ENCODE data around the gene SLC35E1. TPM values are rescaled to one million over a fixed set of nuclear protein-coding genes. Genes with fewer than 3 reads are reported as not detected.
A peak's percentile ranks its signal among the peaks of the same experiment; 100 is the strongest.

The SLC35E1 gene
- total and polyA plus RNA-seq, 9 donors, result 17.6 to 39.7 (median 30.2) TPM

DNA sequence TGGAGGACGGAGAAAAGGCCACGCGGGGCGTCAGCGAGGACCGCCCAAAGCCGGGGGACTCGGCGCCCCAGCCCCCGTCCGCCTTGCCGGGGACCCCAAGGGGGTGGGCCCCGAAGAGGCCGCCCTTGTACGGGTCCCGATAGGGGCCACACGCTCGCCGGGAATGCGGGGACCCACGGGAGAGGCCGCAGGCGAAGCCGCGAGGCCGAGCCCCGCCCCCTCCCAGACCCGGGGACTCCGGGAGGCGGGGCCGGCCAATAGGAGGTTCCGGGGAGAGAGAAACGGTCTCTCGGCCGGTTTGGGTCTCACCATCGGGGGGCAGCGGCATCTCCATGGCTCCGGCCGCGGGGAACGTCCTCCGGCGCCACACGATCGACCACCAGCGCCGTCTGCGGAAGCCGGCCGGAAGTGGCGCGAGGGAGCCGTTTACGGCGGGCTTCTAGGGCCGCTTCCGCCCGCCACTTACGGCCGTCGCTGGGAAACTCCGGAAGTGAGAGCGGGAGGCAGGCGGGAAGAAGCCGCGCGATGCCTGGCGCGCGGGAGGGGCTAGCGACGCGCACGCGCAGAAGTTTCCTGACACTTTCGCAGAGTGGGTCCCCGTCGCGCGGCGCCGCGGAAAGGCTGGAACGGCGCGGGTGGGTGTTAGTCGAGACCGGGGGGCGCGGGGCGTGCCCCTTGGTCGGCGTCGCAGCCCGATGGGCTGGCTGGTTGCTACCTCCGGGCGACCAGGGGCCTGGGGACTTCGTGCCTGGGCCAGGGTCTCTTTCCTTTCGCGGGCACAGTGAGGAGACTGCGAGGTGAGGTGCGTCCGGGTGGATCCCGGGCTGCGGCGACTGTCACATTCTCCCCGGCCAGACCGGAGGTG lies 29.9 kb downstream of the SLC35E1 start, which contains the start of gene CHERP:
Gene CHERP (minus strand): TSS at position 393 of the 865 bp plus-strand sequence. CDS start 59 bp downstream, at position 334.
- H3K9me3 ChIP-seq, result no peaks in the 10 kb centered on the region
- DNase-seq, result peak; percentile 92 to 96 (median 94)
- H3K27me3 ChIP-seq, result no peaks in the 10 kb centered on the region
- 0% methylated on average over 71 to 108 of the region's 108 CpGs for WGBS, 3 donors
- no peaks in the 10 kb centered on the region for H3K36me3 ChIP-seq
- H3K4me1 ChIP-seq (ENCODE audit: insufficient read depth), result peaks cover 10% of the 10 kb centered on the region
- H3K4me3 ChIP-seq, result peak within 1 kb of the TSS; percentile 84
- peak within 1 kb of the TSS; percentile 76 to 78 for H3K27ac ChIP-seq
- TF ChIP-seq, protein P1, sequence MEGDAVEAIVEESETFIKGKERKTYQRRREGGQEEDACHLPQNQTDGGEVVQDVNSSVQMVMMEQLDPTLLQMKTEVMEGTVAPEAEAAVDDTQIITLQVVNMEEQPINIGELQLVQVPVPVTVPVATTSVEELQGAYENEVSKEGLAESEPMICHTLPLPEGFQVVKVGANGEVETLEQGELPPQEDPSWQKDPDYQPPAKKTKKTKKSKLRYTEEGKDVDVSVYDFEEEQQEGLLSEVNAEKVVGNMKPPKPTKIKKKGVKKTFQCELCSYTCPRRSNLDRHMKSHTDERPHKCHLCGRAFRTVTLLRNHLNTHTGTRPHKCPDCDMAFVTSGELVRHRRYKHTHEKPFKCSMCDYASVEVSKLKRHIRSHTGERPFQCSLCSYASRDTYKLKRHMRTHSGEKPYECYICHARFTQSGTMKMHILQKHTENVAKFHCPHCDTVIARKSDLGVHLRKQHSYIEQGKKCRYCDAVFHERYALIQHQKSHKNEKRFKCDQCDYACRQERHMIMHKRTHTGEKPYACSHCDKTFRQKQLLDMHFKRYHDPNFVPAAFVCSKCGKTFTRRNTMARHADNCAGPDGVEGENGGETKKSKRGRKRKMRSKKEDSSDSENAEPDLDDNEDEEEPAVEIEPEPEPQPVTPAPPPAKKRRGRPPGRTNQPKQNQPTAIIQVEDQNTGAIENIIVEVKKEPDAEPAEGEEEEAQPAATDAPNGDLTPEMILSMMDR (IDR thresholded peaks at IDR 0.05), result peak in 1 of 3 donors; percentile 29
- TF ChIP-seq EP300 (IDR thresholded peaks at IDR 0.05) (no peak), POLR2A (IDR thresholded peaks at IDR 0.05) (peak; percentile 80)
- intact Hi-C loops (cut with DNase I), result no loop called here

DNA sequence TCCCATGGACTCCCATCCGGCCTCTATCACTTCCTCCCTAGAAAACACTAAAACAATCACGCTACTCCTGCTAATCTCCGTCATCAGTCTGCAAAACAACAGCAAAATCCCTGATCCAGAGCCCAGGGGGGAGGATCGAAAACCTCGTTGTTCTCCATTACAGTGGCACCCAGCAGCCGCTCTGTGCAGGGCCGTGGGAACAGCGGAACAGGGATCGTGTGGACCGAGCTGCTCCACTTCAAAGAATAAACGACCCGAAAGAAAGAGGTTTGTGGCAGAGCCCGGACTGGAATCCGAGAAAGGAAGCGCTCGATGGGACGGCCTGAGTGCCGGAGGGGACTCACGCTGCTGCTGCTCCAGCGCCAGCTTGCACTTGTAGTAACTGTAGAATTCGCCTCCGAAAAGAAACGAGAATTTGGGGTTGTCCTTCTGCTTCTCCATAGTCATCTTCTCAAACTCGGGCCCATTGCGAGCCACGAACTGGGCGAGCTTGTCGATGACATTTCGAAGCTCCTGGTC lies 30.6 kb downstream of the SLC35E1 start:
- Histone ChIP-seq H3K27ac (peak overlapping the region; percentile 76 to 78), H3K9me3 (no peaks in the 10 kb centered on the region), H3K4me1 (ENCODE audit: insufficient read depth) (peaks cover 10% of the 10 kb centered on the region), H3K4me3 (peak overlapping the region; percentile 84), H3K27me3 (no peaks in the 10 kb centered on the region), H3K36me3 (no peaks in the 10 kb centered on the region)
- 0 to 1% (median 1%) methylated on average over 29 of the region's 29 CpGs for WGBS, 3 donors
- TF ChIP-seq POLR2A (IDR thresholded peaks at IDR 0.05) (no peak), EP300 (IDR thresholded peaks at IDR 0.05) (no peak)
- TF ChIP-seq, protein P1 (IDR thresholded peaks at IDR 0.05), result no peak
- intact Hi-C loops (cut with DNase I), result no loop called here
- no peak for DNase-seq

DNA sequence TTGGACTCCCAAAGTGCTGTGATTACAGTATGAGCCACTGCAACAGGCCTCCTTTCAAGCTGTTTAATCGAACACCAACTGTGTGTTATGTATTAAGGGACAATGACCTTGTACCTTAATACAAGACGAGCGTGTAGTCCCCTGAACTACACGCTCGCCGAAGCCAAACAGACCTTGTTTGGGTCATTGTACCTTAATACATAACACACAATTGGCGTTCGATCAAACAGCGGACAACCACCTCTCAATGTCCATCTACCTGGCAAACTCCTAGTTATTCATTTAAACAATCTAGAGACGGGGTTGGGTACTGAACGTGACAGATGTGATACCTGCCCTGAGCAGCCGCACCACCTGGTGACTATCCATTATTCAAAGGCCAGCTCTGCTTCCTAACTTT lies 31.3 kb downstream of the SLC35E1 start:
- no peak for TF ChIP-seq POLR2A (IDR thresholded peaks at IDR 0.05)
- TF ChIP-seq EP300 (IDR thresholded peaks at IDR 0.05), result no peak
- TF ChIP-seq, protein P1 (IDR thresholded peaks at IDR 0.05), result no peak
- WGBS, 3 donors, result 64 to 78% (median 70%) methylated on average over 12 of the region's 12 CpGs

DNA sequence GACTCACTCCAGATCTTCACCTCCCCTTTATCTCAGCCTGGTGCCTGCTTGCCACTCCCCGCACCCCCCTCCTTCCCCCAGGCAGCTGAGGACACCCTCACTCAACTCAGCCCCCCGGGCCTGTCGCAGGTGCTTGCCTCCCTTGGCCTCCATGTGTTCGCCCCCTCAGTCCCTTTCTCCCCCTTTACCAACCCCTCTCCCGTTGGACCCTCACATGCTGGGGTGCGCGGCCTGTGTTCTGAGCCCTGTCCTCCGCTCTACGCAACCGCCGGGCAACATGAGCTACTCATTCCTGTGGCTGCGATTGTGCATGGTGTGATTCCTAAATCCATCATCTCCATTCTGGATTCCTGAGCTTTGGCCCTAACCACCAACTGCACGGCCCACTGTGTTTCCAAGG lies 35.1 kb downstream of the SLC35E1 start:
- DNase-seq, result no peak
- TF ChIP-seq POLR2A (IDR thresholded peaks at IDR 0.05) (no peak), EP300 (IDR thresholded peaks at IDR 0.05) (no peak)
- TF ChIP-seq, protein P1 (IDR thresholded peaks at IDR 0.05), result no peak
- H3K27me3 ChIP-seq, result no peaks in the 10 kb centered on the region
- H3K9me3 ChIP-seq, result no peaks in the 10 kb centered on the region
- WGBS, 3 donors, result 81 to 86% (median 83%) methylated on average over 13 of the region's 13 CpGs
- no peak overlapping the region for H3K4me3 ChIP-seq
- peaks cover 10% of the 10 kb centered on the region for H3K4me1 ChIP-seq (ENCODE audit: insufficient read depth)
- H3K36me3 ChIP-seq, result no peaks in the 10 kb centered on the region
- H3K27ac ChIP-seq, result no peak overlapping the region
- intact Hi-C loops (cut with DNase I), result no loop called here

More for the DNA sequence above, 31.3 kb downstream of the SLC35E1 start:
- Histone ChIP-seq H3K4me3 (peak overlapping the region; percentile 84), H3K27ac (no peak overlapping the region), H3K36me3 (no peaks in the 10 kb centered on the region), H3K27me3 (no peaks in the 10 kb centered on the region), H3K9me3 (no peaks in the 10 kb centered on the region), H3K4me1 (ENCODE audit: insufficient read depth) (peaks cover 10% of the 10 kb centered on the region)
- DNase-seq, result no peak
- intact Hi-C loops (cut with DNase I), result no loop called here
